B cell (primary cell): ENCODE data around the gene PLXNB1. TPM values are rescaled to one million over a fixed set of nuclear protein-coding genes. Genes with fewer than 3 reads are reported as not detected.

ENCODE experiments used
- ATAC-seq: fragments of 200-7000 bp; cut with Tn5 transposase; one replicate; pipeline ENCODE4 v1.10.0; 2021; ENCODE audit warnings: low read depth, mild to moderate bottlenecking, moderate number of reproducible peaks, moderate library complexity
- CTCF ChIA-PET: fragments of 350-600 bp; sonication (Branson Sonifier 250); formaldehyde crosslinking; loops from one replicate; lab custom pipeline; 2021; ENCODE audit warnings: antibody characterized with exemption, inconsistent platforms; lab: Charles Lee
- POLR2A ChIA-PET: fragments of 350-600 bp; sonication (Branson Sonifier 250); formaldehyde crosslinking; loops from one replicate; lab custom pipeline; 2021; ENCODE audit warnings: antibody characterized with exemption; lab: Charles Lee
- DNase-seq: peaks from one replicate; pipeline ENCODE4 v3.0.0; 2013
- H2AFZ ChIP-seq: 2 replicates; pipeline ENCODE4 v1.6.1; 2012; ENCODE audit warnings: mild to moderate bottlenecking, low read depth, low read length; ENCODE audit not compliant: insufficient read depth, poor library complexity, severe bottlenecking
- H3K27ac ChIP-seq, 2 donors: 1 replicate in 1 of 2; 2 replicates in 1 of 2; pipeline ENCODE4 v1.5.1; 2012 to 2013; ENCODE audit warnings: low read length in 2 of 2, mild to moderate bottlenecking in 2 of 2, moderate library complexity in 1 of 2
- H3K27me3 ChIP-seq, 4 experiments: fragments of 200-600 bp in 1 of 4; sonication (generic) in 1 of 4; replicated peaks in 1 of 4; 1 replicate in 2 of 4; 2 replicates in 2 of 4; pipeline versions ENCODE4 v1.6.1 to v1.7.0; 2013 to 2016; ENCODE audit warnings: low read length in 3 of 4, mild to moderate bottlenecking in 2 of 4, mixed read lengths in 1 of 4, moderate library complexity in 1 of 4; ENCODE audit not compliant: insufficient read depth in 4 of 4, control insufficient read depth in 3 of 4; ENCODE audit errors: control extremely low read depth in 1 of 4
- H3K36me3 ChIP-seq, 2 experiments: replicated peaks in 1 of 2; 1 replicate in 1 of 2; 2 replicates in 1 of 2; pipeline versions ENCODE4 v1.6.1 to v1.7.1; 2013; ENCODE audit warnings: low read length in 1 of 2; ENCODE audit not compliant: insufficient read depth in 2 of 2, control insufficient read depth in 1 of 2; ENCODE audit errors: control extremely low read depth in 1 of 2, extremely low read depth in 1 of 2
- H3K4me1 ChIP-seq, 2 donors: fragments of 200-600 bp in 1 of 2; sonication (generic) in 1 of 2; 1 replicate in 1 of 2; 2 replicates in 1 of 2; pipeline versions ENCODE4 v1.5.1 to v1.6.1; 2013 to 2017; ENCODE audit warnings: low read length in 2 of 2; ENCODE audit not compliant: control insufficient read depth in 2 of 2, insufficient read depth in 2 of 2
- H3K4me2 ChIP-seq: replicated peaks from 2 replicates; pipeline ENCODE3; 2012; ENCODE audit warnings: mild to moderate bottlenecking, low read depth, low read length; ENCODE audit not compliant: poor library complexity, severe bottlenecking
- H3K4me3 ChIP-seq, 5 experiments: fragments of 200-600 bp in 1 of 5; sonication (generic) in 1 of 5; 1 replicate in 3 of 5; 2 replicates in 2 of 5; pipeline versions ENCODE4 v1.5.1 to v1.7.0; 2011 to 2016; ENCODE audit warnings: low read length in 4 of 5, mild to moderate bottlenecking in 4 of 5, low read depth in 2 of 5, control low read depth in 1 of 5, moderate library complexity in 1 of 5; ENCODE audit not compliant: insufficient read depth in 1 of 5; ENCODE audit errors: control extremely low read depth in 1 of 5, extremely low read depth in 1 of 5
- H3K79me2 ChIP-seq: fragments of 200-600 bp; sonication (generic); one replicate; pipeline ENCODE4 v1.6.0; 2016; ENCODE audit warnings: low read length; ENCODE audit not compliant: control insufficient read depth, insufficient read depth
- H3K9ac ChIP-seq: fragments of 200-600 bp; sonication (generic); 2 replicates; pipeline ENCODE4 v1.6.1; 2017; ENCODE audit warnings: mild to moderate bottlenecking, low read length, moderate library complexity
- H3K9me3 ChIP-seq, 3 donors: one replicate each; pipeline versions ENCODE4 v1.6.1 to v1.7.1; 2013; ENCODE audit warnings: low read length in 2 of 3; ENCODE audit not compliant: control insufficient read depth in 2 of 3, insufficient read depth in 1 of 3; ENCODE audit errors: control extremely low read depth in 1 of 3
- H4K20me1 ChIP-seq: 2 replicates; pipeline ENCODE4 v1.6.0; 2012; ENCODE audit warnings: mild to moderate bottlenecking, low read length; ENCODE audit not compliant: insufficient read depth, control insufficient read depth, poor library complexity, severe bottlenecking
- H3K27ac Mint-ChIP-seq: one replicate; pipeline ENCODE4 v1.8.0; 2021; ENCODE audit warnings: mixed read lengths
- H3K27me3 Mint-ChIP-seq: one replicate; pipeline ENCODE4 v1.8.0; 2021; ENCODE audit warnings: mixed read lengths
- H3K4me1 Mint-ChIP-seq: one replicate; pipeline ENCODE4 v1.8.0; 2021; ENCODE audit warnings: mixed read lengths
- H3K4me3 Mint-ChIP-seq: one replicate; pipeline ENCODE4 v1.8.0; 2021; ENCODE audit warnings: mixed read lengths
- H3K9me3 Mint-ChIP-seq: one replicate; pipeline ENCODE4 v1.8.0; 2022; ENCODE audit warnings: mixed read lengths; ENCODE audit not compliant: insufficient read depth
- EZH2 ChIP-seq: IDR thresholded peaks from 2 replicates; pipeline ENCODE4 v1.6.1; 2012; ENCODE audit warnings: borderline replicate concordance, low read depth, mild to moderate bottlenecking, moderate library complexity, low read length; ENCODE audit not compliant: insufficient read depth, poor library complexity, severe bottlenecking
- WGBS: methylation state at CpG from one replicate; pipeline ENCODE4 v1.1.5; 2013; ENCODE audit warnings: missing lambda C conversion rate; ENCODE audit not compliant: insufficient coverage; 5-methylcytosine and 5-hydroxymethylcytosine counted together
- intact Hi-C: fragments of 100-400 bp; cut with micrococcal nuclease; formaldehyde crosslinking; loops from one replicate; pipeline ENCODE4 v1.10.0; 2022
- polyA plus RNA-seq: library from polyadenylated mRNA; depleted of rRNA; stranded (reverse); fragments of >200 nt; gene quantifications from 2 replicates; pipeline ENCODE4 v1.2.3, GENCODE V29; 2012
- total RNA-seq, 2 donors: library from RNA; stranded (reverse); fragments of 120-200 nt in 1 of 2; gene quantifications; 1 replicate in 1 of 2; 2 replicates in 1 of 2; pipeline versions ENCODE4 v1.2.3 to v1.2.4, GENCODE V29; 2013 to 2022
- TF ChIP-seq, protein P1 (sequence below): fragments of 200-600 bp; IDR thresholded peaks from one replicate; pipeline ENCODE4 v1.8.0; 2022; ENCODE audit warnings: antibody characterized with exemption, mild to moderate bottlenecking

PLXNB1 gene
- total and polyA plus RNA-seq, 2 donors (not counting 1 experiment from before 2014, with no cell fraction given) = 0.95 to 5.0 TPM

GRCh38 chr3:48414376-48415250 lies 15.3 kb downstream of the PLXNB1 start:
- H3K4me3 ChIP-seq = no peak overlapping the region
- H3K4me1 Mint-ChIP-seq = no peaks in the 10 kb centered on the region
- H3K27me3 Mint-ChIP-seq = no peaks in the 10 kb centered on the region
- no peaks in the 10 kb centered on the region for H4K20me1 ChIP-seq
- no peak overlapping the region for H3K4me3 Mint-ChIP-seq
- DNase-seq (no peak), ATAC-seq (peak; percentile 14)
- CTCF ChIA-PET = interaction anchor here (1.1 kb wide), 1 partner anchor 22 kb away, joined by 3 read pairs; no protein-coding TSS in a partner anchor
- no peaks in the 10 kb centered on the region for H3K9me3 ChIP-seq
- no peaks in the 10 kb centered on the region for H3K36me3 ChIP-seq
- no peaks in the 10 kb centered on the region for H3K4me1 ChIP-seq
- H3K9me3 Mint-ChIP-seq = no peaks in the 10 kb centered on the region
- TF ChIP-seq, protein P1, sequence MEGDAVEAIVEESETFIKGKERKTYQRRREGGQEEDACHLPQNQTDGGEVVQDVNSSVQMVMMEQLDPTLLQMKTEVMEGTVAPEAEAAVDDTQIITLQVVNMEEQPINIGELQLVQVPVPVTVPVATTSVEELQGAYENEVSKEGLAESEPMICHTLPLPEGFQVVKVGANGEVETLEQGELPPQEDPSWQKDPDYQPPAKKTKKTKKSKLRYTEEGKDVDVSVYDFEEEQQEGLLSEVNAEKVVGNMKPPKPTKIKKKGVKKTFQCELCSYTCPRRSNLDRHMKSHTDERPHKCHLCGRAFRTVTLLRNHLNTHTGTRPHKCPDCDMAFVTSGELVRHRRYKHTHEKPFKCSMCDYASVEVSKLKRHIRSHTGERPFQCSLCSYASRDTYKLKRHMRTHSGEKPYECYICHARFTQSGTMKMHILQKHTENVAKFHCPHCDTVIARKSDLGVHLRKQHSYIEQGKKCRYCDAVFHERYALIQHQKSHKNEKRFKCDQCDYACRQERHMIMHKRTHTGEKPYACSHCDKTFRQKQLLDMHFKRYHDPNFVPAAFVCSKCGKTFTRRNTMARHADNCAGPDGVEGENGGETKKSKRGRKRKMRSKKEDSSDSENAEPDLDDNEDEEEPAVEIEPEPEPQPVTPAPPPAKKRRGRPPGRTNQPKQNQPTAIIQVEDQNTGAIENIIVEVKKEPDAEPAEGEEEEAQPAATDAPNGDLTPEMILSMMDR = no peak
- TF ChIP-seq EZH2 = no peak
- no peak overlapping the region for H3K9ac ChIP-seq
- whole genome bisulfite sequencing = 93% methylated on average over 24 of the region's 25 CpGs
- POLR2A ChIA-PET = no interaction called here
- no peak overlapping the region for H2AFZ ChIP-seq
- no peaks in the 10 kb centered on the region for H3K27me3 ChIP-seq
- intact Hi-C loops = no loop called here
- no peak overlapping the region for H3K27ac Mint-ChIP-seq
- H3K79me2 ChIP-seq = no peaks in the 10 kb centered on the region
- no peak overlapping the region for H3K4me2 ChIP-seq
- no peak overlapping the region for H3K27ac ChIP-seq

DNA sequence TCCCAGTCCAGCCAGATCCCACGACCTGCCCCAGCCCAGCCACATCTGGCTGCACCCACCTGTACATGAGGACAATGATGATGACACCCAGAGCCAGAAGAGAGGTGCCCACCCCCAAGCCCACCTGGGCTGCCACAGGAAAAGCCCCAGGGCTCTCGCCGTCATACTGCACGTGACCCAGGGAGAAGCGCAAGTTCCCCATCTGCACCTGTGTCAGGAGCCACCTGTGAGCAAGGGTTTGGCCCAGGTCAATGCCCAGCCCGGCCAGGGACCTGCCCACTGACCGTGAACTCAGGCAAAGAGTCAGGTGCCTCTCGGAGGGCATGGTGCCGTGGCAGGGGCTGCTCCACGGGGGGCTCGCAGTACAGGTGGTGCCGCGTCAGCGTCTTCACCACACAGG lies 16.3 kb downstream of the PLXNB1 start:
- WGBS = 77% methylated on average over 14 of the region's 14 CpGs
- H3K4me2 ChIP-seq = no peak overlapping the region
- ChIA-PET POLR2A (no interaction called here), CTCF (no interaction called here)
- H3K9me3 Mint-ChIP-seq = no peaks in the 10 kb centered on the region
- H3K4me1 ChIP-seq = no peaks in the 10 kb centered on the region
- no peak for DNase-seq
- H3K27ac Mint-ChIP-seq = no peak overlapping the region
- ATAC-seq = no peak
- no peak for TF ChIP-seq EZH2
- TF ChIP-seq, protein P1 = no peak
- H3K36me3 ChIP-seq = no peaks in the 10 kb centered on the region
- intact Hi-C loops = no loop called here
- no peaks in the 10 kb centered on the region for H3K27me3 ChIP-seq
- H3K4me1 Mint-ChIP-seq = no peaks in the 10 kb centered on the region
- H2AFZ ChIP-seq = no peak overlapping the region
- H3K9ac ChIP-seq = no peak overlapping the region
- H3K27ac ChIP-seq = no peak overlapping the region
- H3K27me3 Mint-ChIP-seq = no peaks in the 10 kb centered on the region
- H3K4me3 ChIP-seq = no peak overlapping the region
- no peaks in the 10 kb centered on the region for H3K79me2 ChIP-seq
- no peaks in the 10 kb centered on the region for H3K9me3 ChIP-seq
- no peaks in the 10 kb centered on the region for H4K20me1 ChIP-seq
- no peak overlapping the region for H3K4me3 Mint-ChIP-seq
